Nephron (organoid): ENCODE measurements around the gene IGFBP5.

Experiments used
- H3K27ac Mint-ChIP-seq, 3 experiments: 2 replicates each; pipeline ENCODE4 v1.8.0; 2020; ENCODE audit warnings: mixed read lengths in 3 of 3, mild to moderate bottlenecking in 2 of 3, moderate library complexity in 1 of 3
- H3K27me3 Mint-ChIP-seq: 2 replicates; pipeline ENCODE4 v1.8.0; 2021; ENCODE audit warnings: low read depth, mild to moderate bottlenecking, moderate library complexity, mixed read lengths
- H3K36me3 Mint-ChIP-seq: 2 replicates; pipeline ENCODE4 v1.8.0; 2020; ENCODE audit warnings: low read depth, mixed read lengths
- H3K4me1 Mint-ChIP-seq: 2 replicates; pipeline ENCODE4 v1.8.0; 2020; ENCODE audit warnings: mixed read lengths
- H3K4me3 Mint-ChIP-seq, 3 experiments: 2 replicates each; pipeline ENCODE4 v1.8.0; 2020; ENCODE audit warnings: mild to moderate bottlenecking in 3 of 3, mixed read lengths in 3 of 3, moderate library complexity in 2 of 3
- H3K9me3 Mint-ChIP-seq: 2 replicates; pipeline ENCODE4 v1.8.0; 2020; ENCODE audit warnings: mixed read lengths
- TF ChIP-seq, protein P1 (sequence below), 3 experiments: fragments of 200-600 bp; sonication (generic); IDR thresholded peaks; one replicate each; pipeline ENCODE4 v1.5.0; 2021; ENCODE audit warnings: antibody characterized with exemption in 3 of 3; ENCODE audit not compliant: unreplicated experiment in 3 of 3

Gene IGFBP5

DNA sequence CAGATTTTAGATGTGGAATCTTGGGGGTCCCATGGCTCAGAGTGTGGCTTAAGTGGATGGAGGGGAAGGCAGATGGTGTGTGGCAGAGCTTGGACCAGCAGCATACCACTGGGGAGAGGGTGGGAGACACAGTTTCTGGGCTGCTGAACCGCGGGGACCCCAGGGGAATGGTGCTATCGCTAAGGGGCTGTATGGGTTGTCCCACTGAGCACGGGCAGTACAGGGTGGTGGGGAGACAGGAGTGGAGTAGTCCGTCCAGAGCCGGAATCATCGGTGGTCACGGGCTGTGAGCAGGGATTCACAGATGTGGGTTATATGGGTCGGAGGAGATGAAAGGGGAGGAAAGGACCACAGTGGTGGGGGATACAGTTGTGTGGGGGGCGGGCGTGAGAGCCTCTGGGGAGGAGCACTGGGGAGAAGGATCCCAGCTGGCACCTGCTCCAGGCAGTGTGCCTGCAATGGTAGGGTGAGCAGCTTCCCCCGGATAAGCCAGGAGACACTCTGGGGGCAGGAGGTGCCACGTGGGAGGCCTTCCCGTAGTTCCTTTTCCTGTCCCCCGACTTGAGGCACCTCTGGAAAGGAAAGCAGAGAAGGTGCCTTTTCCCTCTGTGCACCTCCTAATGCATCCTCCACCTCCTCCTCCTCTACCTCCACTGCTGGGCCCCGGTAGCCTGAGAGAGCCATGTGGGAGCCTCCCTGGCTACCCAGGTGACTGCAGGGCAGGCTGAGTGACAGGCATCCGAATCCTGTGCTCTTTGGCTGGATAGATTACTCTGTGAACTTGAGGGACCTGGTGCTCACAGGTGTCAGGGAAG, 24.9 kb downstream of the IGFBP5 start:
- Mint-ChIP-seq H3K27me3 (peaks cover 4% of the 10 kb centered on the region), H3K9me3 (no peaks in the 10 kb centered on the region), H3K4me1 (peaks cover 23% of the 10 kb centered on the region), H3K27ac (peak overlapping the region in 2 of 3 experiments; percentile 53 to 83), H3K36me3 (peaks cover 25% of the 10 kb centered on the region), H3K4me3 (no peak overlapping the region)
- TF ChIP-seq, protein P1, sequence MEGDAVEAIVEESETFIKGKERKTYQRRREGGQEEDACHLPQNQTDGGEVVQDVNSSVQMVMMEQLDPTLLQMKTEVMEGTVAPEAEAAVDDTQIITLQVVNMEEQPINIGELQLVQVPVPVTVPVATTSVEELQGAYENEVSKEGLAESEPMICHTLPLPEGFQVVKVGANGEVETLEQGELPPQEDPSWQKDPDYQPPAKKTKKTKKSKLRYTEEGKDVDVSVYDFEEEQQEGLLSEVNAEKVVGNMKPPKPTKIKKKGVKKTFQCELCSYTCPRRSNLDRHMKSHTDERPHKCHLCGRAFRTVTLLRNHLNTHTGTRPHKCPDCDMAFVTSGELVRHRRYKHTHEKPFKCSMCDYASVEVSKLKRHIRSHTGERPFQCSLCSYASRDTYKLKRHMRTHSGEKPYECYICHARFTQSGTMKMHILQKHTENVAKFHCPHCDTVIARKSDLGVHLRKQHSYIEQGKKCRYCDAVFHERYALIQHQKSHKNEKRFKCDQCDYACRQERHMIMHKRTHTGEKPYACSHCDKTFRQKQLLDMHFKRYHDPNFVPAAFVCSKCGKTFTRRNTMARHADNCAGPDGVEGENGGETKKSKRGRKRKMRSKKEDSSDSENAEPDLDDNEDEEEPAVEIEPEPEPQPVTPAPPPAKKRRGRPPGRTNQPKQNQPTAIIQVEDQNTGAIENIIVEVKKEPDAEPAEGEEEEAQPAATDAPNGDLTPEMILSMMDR (IDR thresholded peaks at IDR 0.05; ENCODE audit: unreplicated experiment in 3 of 3) = no peak

DNA sequence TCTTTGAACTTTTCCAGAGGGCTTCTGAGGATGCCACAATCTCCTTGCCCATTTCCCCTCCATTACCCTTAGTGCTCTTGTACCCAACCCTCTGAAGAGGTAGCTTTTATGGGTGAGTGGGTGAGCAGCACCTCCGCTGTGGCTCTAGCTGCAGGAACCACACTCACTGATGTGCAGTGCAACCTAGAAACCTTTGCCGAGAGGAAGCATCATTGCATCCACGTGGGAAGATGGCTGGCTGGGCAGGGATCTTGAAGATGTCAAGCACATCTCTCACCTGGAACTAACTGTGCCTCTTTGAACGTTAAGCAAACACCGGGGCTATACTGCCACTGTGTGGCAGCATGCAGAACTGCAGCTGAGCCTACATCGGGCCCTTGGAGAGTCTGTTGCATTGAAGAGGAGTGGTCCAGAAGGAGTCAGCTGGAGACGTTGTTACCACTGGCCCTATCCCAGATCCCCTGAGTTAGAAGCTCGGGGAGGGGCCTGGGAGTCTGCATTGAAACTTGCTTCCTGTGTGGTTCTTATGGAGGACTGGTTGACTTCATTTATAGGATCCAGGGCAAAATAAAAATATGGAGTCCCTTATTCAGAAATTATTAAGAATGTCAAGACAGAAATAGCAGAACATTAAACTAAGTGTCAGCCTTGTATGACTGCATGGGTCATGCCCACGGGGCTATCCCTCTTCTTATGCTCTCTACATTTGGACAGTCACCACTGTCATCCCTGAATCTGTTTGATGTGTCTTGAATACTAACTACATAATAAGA, 28.7 kb downstream of the IGFBP5 start:
- Mint-ChIP-seq H3K27me3 (peaks cover 4% of the 10 kb centered on the region), H3K27ac (peak overlapping the region in 1 of 3 experiments; percentile 30), H3K9me3 (no peaks in the 10 kb centered on the region), H3K4me1 (peaks cover 19% of the 10 kb centered on the region), H3K36me3 (peaks cover 12% of the 10 kb centered on the region), H3K4me3 (no peak overlapping the region)
- TF ChIP-seq, protein P1 (IDR thresholded peaks at IDR 0.05; ENCODE audit: unreplicated experiment in 3 of 3) = peak; percentile 93 to 98 (median 97)

DNA sequence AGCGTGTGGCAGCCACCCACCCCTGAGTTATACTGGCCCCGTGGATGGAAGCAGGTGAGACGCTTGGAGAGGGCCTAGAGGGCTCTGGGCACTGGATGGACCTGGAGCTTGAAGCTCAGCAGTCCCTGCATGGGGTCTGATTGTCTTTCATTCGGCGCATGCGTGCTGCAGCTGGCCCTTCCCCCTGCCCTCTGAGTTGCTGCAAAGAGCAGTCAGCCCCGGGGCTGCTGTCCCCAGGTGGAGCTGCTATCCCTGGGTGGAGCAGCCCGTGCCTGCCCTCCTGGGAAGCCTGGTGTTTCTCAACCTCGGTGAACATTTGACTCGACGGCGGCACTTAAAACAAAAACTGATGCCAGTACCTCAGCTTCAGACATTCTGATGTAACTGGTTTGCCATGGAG, 29.6 kb downstream of the IGFBP5 start:
- Mint-ChIP-seq H3K27ac (no peak overlapping the region), H3K27me3 (peaks cover 4% of the 10 kb centered on the region), H3K36me3 (peaks cover 18% of the 10 kb centered on the region), H3K4me3 (no peak overlapping the region), H3K9me3 (no peaks in the 10 kb centered on the region), H3K4me1 (peaks cover 12% of the 10 kb centered on the region)
- TF ChIP-seq, protein P1 (IDR thresholded peaks at IDR 0.05; ENCODE audit: unreplicated experiment in 3 of 3) = no peak

DNA sequence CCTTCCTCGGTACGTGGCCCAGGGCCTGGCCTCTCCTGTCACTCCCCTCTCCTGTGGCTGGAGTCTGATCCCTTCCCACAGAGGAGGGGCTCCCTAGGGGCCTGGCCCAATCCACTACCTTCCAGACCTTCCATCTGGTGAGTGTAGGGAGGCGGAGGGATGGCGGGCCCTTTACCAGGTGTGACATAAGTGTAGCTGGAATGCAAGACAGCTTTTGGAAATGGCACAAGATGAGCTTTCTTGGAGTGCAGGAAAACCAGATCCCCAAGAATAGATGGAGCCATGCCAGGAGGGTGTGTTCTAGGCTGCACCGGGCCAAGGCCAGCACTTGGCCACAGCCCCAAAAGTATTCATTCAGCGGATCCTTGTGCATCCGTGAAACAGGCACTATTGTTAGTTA, 30.1 kb downstream of the IGFBP5 start:
- Mint-ChIP-seq H3K4me1 (peaks cover 12% of the 10 kb centered on the region), H3K9me3 (no peaks in the 10 kb centered on the region), H3K27me3 (peaks cover 4% of the 10 kb centered on the region), H3K4me3 (no peak overlapping the region), H3K27ac (no peak overlapping the region), H3K36me3 (peaks cover 23% of the 10 kb centered on the region)
- TF ChIP-seq, protein P1 (IDR thresholded peaks at IDR 0.05; ENCODE audit: unreplicated experiment in 3 of 3) = no peak

DNA sequence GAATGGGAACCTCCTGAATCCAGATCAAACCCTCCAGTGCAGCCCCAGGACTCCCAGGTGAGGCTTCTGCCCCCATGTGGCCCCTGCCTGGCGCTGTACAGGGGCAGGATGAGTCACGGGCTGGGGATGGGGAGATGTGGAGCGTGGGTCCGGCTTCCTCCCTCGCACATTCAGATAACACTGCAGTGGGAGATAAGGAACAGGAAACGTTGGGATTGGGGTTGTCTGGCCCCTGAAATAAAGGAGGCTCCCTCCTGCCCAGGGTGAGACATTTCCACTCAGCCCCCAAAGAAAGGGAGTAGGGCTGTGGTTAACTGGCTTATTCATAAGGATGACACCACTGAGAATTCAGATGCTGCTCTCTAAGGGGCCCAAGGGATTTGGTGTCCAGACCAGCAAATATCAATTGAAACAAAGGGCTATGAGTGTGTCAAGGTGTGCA, 30.7 kb downstream of the IGFBP5 start:
- no peaks in the 10 kb centered on the region for H3K9me3 Mint-ChIP-seq
- peaks cover 13% of the 10 kb centered on the region for H3K4me1 Mint-ChIP-seq
- H3K36me3 Mint-ChIP-seq = peaks cover 28% of the 10 kb centered on the region
- TF ChIP-seq, protein P1 (IDR thresholded peaks at IDR 0.05; ENCODE audit: unreplicated experiment in 3 of 3) = no peak
- H3K4me3 Mint-ChIP-seq = no peak overlapping the region
- peaks cover 4% of the 10 kb centered on the region for H3K27me3 Mint-ChIP-seq
- peak overlapping the region in 1 of 3 experiments; percentile 53 for H3K27ac Mint-ChIP-seq
